IMR-90 (cell line): Measurements from ENCODE around the gene ABAT. TPM values are rescaled to one million over a fixed set of nuclear protein-coding genes. Genes with fewer than 3 reads are reported as not detected.

Experiments used
- ATAC-seq: fragments of 200-7000 bp; cut with Tn5 transposase; 2 replicates; pipeline ENCODE4 v1.9.1; 2020; ENCODE audit warnings: low read depth, mild to moderate bottlenecking, moderate library complexity
- BruUV-seq: library from RNA; stranded (reverse); fragments of 400-500 nt; replicated peaks from 2 replicates; lab custom pipeline; 2021; lab: Mats Ljungman, UMichigan
- CTCF ChIA-PET: fragments of 300-600 bp; formaldehyde crosslinking; extraction: SDS; loops from one replicate; lab custom pipeline; 2021; ENCODE audit warnings: antibody characterized with exemption; lab: Yijun Ruan, JAX
- POLR2A ChIA-PET: fragments of 300-600 bp; sonication (Branson Sonifier 250); formaldehyde crosslinking; loops from one replicate; lab custom pipeline; 2022; ENCODE audit warnings: antibody characterized with exemption; ENCODE audit not compliant: unreplicated experiment; lab: Charles Lee
- DNase-seq: peaks from one replicate; pipeline ENCODE4 v3.0.0; 2013
- H2AFZ ChIP-seq: replicated peaks from 2 replicates; pipeline ENCODE3; 2013; ENCODE audit warnings: low read length, mild to moderate bottlenecking; ENCODE audit not compliant: poor library complexity
- H2AK5ac ChIP-seq: 2 replicates; pipeline ENCODE4 v1.6.1; 2013; ENCODE audit warnings: low read depth, low read length, inconsistent platforms
- H2AK9ac ChIP-seq: replicated peaks from 2 replicates; pipeline ENCODE3; 2013; ENCODE audit warnings: mild to moderate bottlenecking, low read depth, low read length, moderate library complexity; ENCODE audit not compliant: poor library complexity
- H2BK120ac ChIP-seq: 2 replicates; pipeline ENCODE4 v1.6.1; 2013; ENCODE audit warnings: low read depth, low read length, inconsistent platforms
- H2BK15ac ChIP-seq: 3 replicates; pipeline ENCODE4 v1.6.1; 2013; ENCODE audit warnings: low read depth, low read length, inconsistent platforms
- H2BK20ac ChIP-seq: 2 replicates; pipeline ENCODE4 v1.6.1; 2013; ENCODE audit warnings: low read depth, mild to moderate bottlenecking, inconsistent platforms, low read length, moderate library complexity
- H2BK5ac ChIP-seq: 2 replicates; pipeline ENCODE4 v1.6.1; 2013; ENCODE audit warnings: mild to moderate bottlenecking, low read depth, low read length, inconsistent platforms; ENCODE audit not compliant: poor library complexity, severe bottlenecking
- H3K14ac ChIP-seq: replicated peaks from 2 replicates; pipeline ENCODE4 v1.6.1; 2013; ENCODE audit warnings: low read depth, low read length, inconsistent platforms
- H3K18ac ChIP-seq: 2 replicates; pipeline ENCODE4 v1.6.1; 2013; ENCODE audit warnings: low read depth, low read length, control low read depth
- H3K23ac ChIP-seq: 2 replicates; pipeline ENCODE4 v1.6.1; 2013; ENCODE audit warnings: low read depth, low read length, inconsistent platforms
- H3K27ac ChIP-seq: 2 replicates; pipeline ENCODE4 v1.5.1; 2013; ENCODE audit warnings: mild to moderate bottlenecking, control low read depth, low read length; ENCODE audit not compliant: insufficient read depth
- H3K27me3 ChIP-seq: 2 replicates; pipeline ENCODE4 v1.6.1; 2013; ENCODE audit warnings: low read length; ENCODE audit not compliant: control insufficient read depth, insufficient read depth
- H3K36me3 ChIP-seq: 2 replicates; pipeline ENCODE4 v1.6.1; 2013; ENCODE audit warnings: low read length, mixed read lengths; ENCODE audit not compliant: control insufficient read depth, insufficient read depth
- H3K4ac ChIP-seq: 2 replicates; pipeline ENCODE4 v1.6.1; 2013; ENCODE audit warnings: low read depth, low read length, inconsistent platforms
- H3K4me1 ChIP-seq: 2 replicates; pipeline ENCODE4 v1.6.1; 2013; ENCODE audit warnings: low read length, mixed read lengths; ENCODE audit not compliant: control insufficient read depth, insufficient read depth
- H3K4me2 ChIP-seq: 2 replicates; pipeline ENCODE4 v1.6.1; 2013; ENCODE audit warnings: low read depth, mild to moderate bottlenecking, control low read depth, low read length, moderate library complexity
- H3K4me3 ChIP-seq: 2 replicates; pipeline ENCODE4 v1.5.1; 2013; ENCODE audit warnings: low read depth, mild to moderate bottlenecking, control low read depth, low read length, moderate library complexity; ENCODE audit not compliant: insufficient read depth
- H3K56ac ChIP-seq: 2 replicates; pipeline ENCODE4 v1.6.1; 2013; ENCODE audit warnings: low read length, inconsistent platforms; ENCODE audit not compliant: insufficient read depth; ENCODE audit errors: extremely low read depth
- H3K79me1 ChIP-seq, 2 experiments: 2 replicates each; pipeline ENCODE4 v1.6.1; 2013; ENCODE audit warnings: low read length in 2 of 2, inconsistent platforms in 1 of 2, low read depth in 1 of 2
- H3K9ac ChIP-seq: 2 replicates; pipeline ENCODE4 v1.6.1; 2013; ENCODE audit warnings: low read depth, low read length, control low read depth
- H3K9me1 ChIP-seq: 2 replicates; pipeline ENCODE4 v1.6.1; 2013; ENCODE audit warnings: low read length, inconsistent platforms; ENCODE audit not compliant: insufficient read depth
- H3K9me3 ChIP-seq: 2 replicates; pipeline ENCODE4 v1.6.1; 2013; ENCODE audit warnings: low read length; ENCODE audit not compliant: control insufficient read depth, insufficient read depth
- H4K20me1 ChIP-seq: 2 replicates; pipeline ENCODE4 v1.6.1; 2013; ENCODE audit warnings: low read length, inconsistent platforms; ENCODE audit not compliant: insufficient read depth
- H4K5ac ChIP-seq: 2 replicates; pipeline ENCODE4 v1.6.1; 2013; ENCODE audit warnings: mild to moderate bottlenecking, low read depth, low read length, control low read depth
- H4K8ac ChIP-seq, 2 experiments: 2 replicates each; pipeline ENCODE4 v1.6.1; 2013; ENCODE audit warnings: low read depth in 2 of 2, low read length in 2 of 2, control low read depth in 1 of 2, inconsistent platforms in 1 of 2
- H4K91ac ChIP-seq: 2 replicates; pipeline ENCODE4 v1.6.1; 2013; ENCODE audit warnings: low read depth, low read length, inconsistent platforms; ENCODE audit not compliant: insufficient read depth
- BHLHE40 ChIP-seq: fragments of 150-350 bp; IDR thresholded peaks from 2 replicates; pipeline ENCODE4 v1.6.1; 2016; ENCODE audit warnings: mild to moderate bottlenecking, low read depth, low read length
- CEBPB ChIP-seq: IDR thresholded peaks from 2 replicates; pipeline ENCODE4 v1.6.1; 2012; ENCODE audit warnings: low read depth, low read length, improper control_type of control experiment
- CHD1 ChIP-seq: IDR thresholded peaks from 2 replicates; pipeline ENCODE4 v1.6.1; 2012; ENCODE audit warnings: low read depth, low read length, improper control_type of control experiment
- CTCF ChIP-seq: conservative IDR thresholded peaks from 2 replicates; pipeline ENCODE4 v1.5.1; 2012; ENCODE audit warnings: mild to moderate bottlenecking, low read depth, low read length, improper control_type of control experiment
- ELK1 ChIP-seq: fragments of 150-350 bp; IDR thresholded peaks from 2 replicates; pipeline ENCODE4 v1.6.1; 2016; ENCODE audit warnings: low read depth, mild to moderate bottlenecking, low read length, moderate library complexity, borderline replicate concordance
- FOS ChIP-seq: fragments of 150-350 bp; IDR thresholded peaks from 2 replicates; pipeline ENCODE4 v1.6.1; 2016; ENCODE audit warnings: low read depth, low read length
- MAFK ChIP-seq: IDR thresholded peaks from 2 replicates; pipeline ENCODE4 v1.6.1; 2012; ENCODE audit warnings: low read depth, low read length, improper control_type of control experiment
- MAZ ChIP-seq: IDR thresholded peaks from 2 replicates; pipeline ENCODE4 v1.6.1; 2012; ENCODE audit warnings: low read depth, mild to moderate bottlenecking, low read length, improper control_type of control experiment, moderate library complexity, borderline replicate concordance
- MXI1 ChIP-seq: IDR thresholded peaks from 2 replicates; pipeline ENCODE4 v1.6.1; 2012; ENCODE audit warnings: low read depth, mild to moderate bottlenecking, low read length, moderate library complexity, borderline replicate concordance
- NFE2L2 ChIP-seq: fragments of 150-350 bp; IDR thresholded peaks from 2 replicates; pipeline ENCODE4 v1.6.1; 2016; ENCODE audit warnings: low read depth, mild to moderate bottlenecking, low read length
- POLR2A ChIP-seq: IDR thresholded peaks from 2 replicates; pipeline ENCODE4 v1.6.1; 2012; ENCODE audit warnings: mild to moderate bottlenecking, low read depth, low read length
- RAD21 ChIP-seq: IDR thresholded peaks from 2 replicates; pipeline ENCODE4 v1.6.1; 2012; ENCODE audit warnings: low read length, improper control_type of control experiment
- RCOR1 ChIP-seq: IDR thresholded peaks from 2 replicates; pipeline ENCODE4 v1.6.1; 2012; ENCODE audit warnings: mild to moderate bottlenecking, low read length, improper control_type of control experiment; ENCODE audit not compliant: insufficient replicate concordance
- RFX5 ChIP-seq: IDR thresholded peaks from 2 replicates; pipeline ENCODE4 v1.8.0; 2012; ENCODE audit warnings: low read depth, mild to moderate bottlenecking, low read length, moderate library complexity
- SMC3 ChIP-seq: fragments of 150-350 bp; IDR thresholded peaks from 2 replicates; pipeline ENCODE4 v1.6.1; 2016; ENCODE audit warnings: low read depth, mild to moderate bottlenecking, antibody characterized with exemption, low read length, moderate library complexity
- WGBS, 2 experiments: methylation state at CpG; one replicate each; pipeline versions ENCODE4 v1.1.5 to v1.1.7; 2013; ENCODE audit warnings: missing lambda C conversion rate in 2 of 2; ENCODE audit not compliant: insufficient read length in 1 of 2; ENCODE audit errors: extremely low coverage in 2 of 2; 5-methylcytosine and 5-hydroxymethylcytosine counted together
- dilution Hi-C: fragments of 300-500 bp; cut with HindIII; formaldehyde crosslinking; loops from one replicate; pipeline ENCODE4 v1.14.3; 2018; ENCODE audit warnings: low sequenced_read_pairs; ENCODE audit not compliant: unreplicated experiment
- in situ Hi-C: fragments of 300-500 bp; cut with MboI; formaldehyde crosslinking; loops from 3 replicates; pipeline ENCODE4 v1.14.3; 2019; ENCODE audit warnings: low sequenced_read_pairs, inconsistent platforms, mixed read lengths
- intact Hi-C: fragments of 100-400 bp; cut with micrococcal nuclease; formaldehyde crosslinking; loops from 2 replicates; pipeline ENCODE4 v1.10.0; 2022
- polyA plus RNA-seq, 3 experiments: library from polyadenylated mRNA; depleted of rRNA; stranded (reverse); fragments of >200 nt; gene quantifications; 2 replicates each; pipeline ENCODE4 v1.2.3, GENCODE V29; 2012; ENCODE audit warnings: low replicate concordance in 1 of 3
- total RNA-seq: library from RNA; depleted of rRNA; stranded (reverse); fragments of >200 nt; gene quantifications from 2 replicates; pipeline ENCODE4 v1.2.3, GENCODE V29; 2012
- TF ChIP-seq, protein P1 (sequence below): fragments of 150-350 bp; IDR thresholded peaks from 2 replicates; pipeline ENCODE4 v1.6.1; 2017; ENCODE audit warnings: mild to moderate bottlenecking, antibody characterized with exemption, low read length, low read depth

ABAT gene
- total and polyA plus RNA-seq, 2 of the 4 experiments (the other 2 are of a cell fraction) = 4.5 to 6.9 TPM

- CTCF ChIA-PET = no interaction called here
- no TSS peak for BruUV-seq
- Histone ChIP-seq H3K56ac (no peak overlapping the region), H3K4me1 (no peaks in the 10 kb centered on the region), H3K9ac (no peak overlapping the region), H4K8ac (no peak overlapping the region), H3K27ac (no peak overlapping the region), H2BK120ac (no peak overlapping the region), H4K5ac (no peak overlapping the region), H3K9me1 (no peaks in the 10 kb centered on the region), H3K36me3 (no peaks in the 10 kb centered on the region), H2AFZ (no peak overlapping the region), H3K4me2 (no peak overlapping the region), H3K79me1 (no peaks in the 10 kb centered on the region), H2AK9ac (no peak overlapping the region), H3K27me3 (peaks cover 8% of the 10 kb centered on the region), H2AK5ac (no peak overlapping the region), H3K4me3 (no peak overlapping the region), H4K91ac (no peak overlapping the region), H3K18ac (no peak overlapping the region), H3K14ac (no peak overlapping the region), H3K4ac (no peak overlapping the region), H2BK20ac (no peak overlapping the region), H2BK5ac (no peak overlapping the region), H4K20me1 (no peaks in the 10 kb centered on the region), H3K23ac (no peak overlapping the region), H2BK15ac (no peak overlapping the region), H3K9me3 (peaks cover 5% of the 10 kb centered on the region; the same call in 1 of the 2 replicates)
- intact Hi-C loops = no loop called here
- in situ Hi-C loops = no loop called here
- ATAC-seq = no peak
- TF ChIP-seq, protein P1, sequence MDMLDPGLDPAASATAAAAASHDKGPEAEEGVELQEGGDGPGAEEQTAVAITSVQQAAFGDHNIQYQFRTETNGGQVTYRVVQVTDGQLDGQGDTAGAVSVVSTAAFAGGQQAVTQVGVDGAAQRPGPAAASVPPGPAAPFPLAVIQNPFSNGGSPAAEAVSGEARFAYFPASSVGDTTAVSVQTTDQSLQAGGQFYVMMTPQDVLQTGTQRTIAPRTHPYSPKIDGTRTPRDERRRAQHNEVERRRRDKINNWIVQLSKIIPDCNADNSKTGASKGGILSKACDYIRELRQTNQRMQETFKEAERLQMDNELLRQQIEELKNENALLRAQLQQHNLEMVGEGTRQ = no peak
- TF ChIP-seq FOS (no peak), NFE2L2 (no peak), MXI1 (no peak), RFX5 (no peak), CHD1 (no peak), RCOR1 (no peak), BHLHE40 (no peak), ELK1 (no peak), POLR2A (no peak), RAD21 (no peak), MAZ (no peak), CTCF (no peak), CEBPB (no peak), MAFK (no peak), SMC3 (no peak)
- POLR2A ChIA-PET = no interaction called here
- DNase-seq = no peak
- no CpG with 5 or more reads among the region's 2 CpGs for WGBS, 2 experiments
- dilution Hi-C loops = no loop called here
Observed at GRCh38 chr16:8717469-8717868, 43.1 kb downstream of the ABAT start.
